ENCODE results near the gene FLOT1.
"Not testable (repeated sequence)": the region's sequence is repeated elsewhere in the genome, so short reads cannot be mapped to it uniquely, and the experiment has no call there.

GRCh38 chr6:30723843-30724741 lies 18.4 kb downstream of the FLOT1 start:
- not testable (repeated sequence) for TF ChIP-seq ZBTB26 (tag by site-specific recombination; optimal IDR thresholded peaks at IDR 0.05); RBAK (tag by site-specific recombination; IDR thresholded peaks at IDR 0.05); ZNF302 (tag by site-specific recombination; IDR thresholded peaks at IDR 0.05; ENCODE audit: low read depth); CTCF (tag by site-specific recombination; IDR thresholded peaks at IDR 0.05); ZNF561 (tag by site-specific recombination; IDR thresholded peaks at IDR 0.05; ENCODE audit: borderline replicate concordance); AEBP2 (tag by site-specific recombination; IDR thresholded peaks at IDR 0.05; ENCODE audit: borderline replicate concordance); HOXC10 (CRISPR knock-in tag; IDR thresholded peaks at IDR 0.05)
